GM12891 (cell line): ENCODE results near the gene TPCN2.

Experiments used
- POLR2A ChIP-seq: IDR thresholded peaks from 2 replicates; pipeline ENCODE4 v1.6.1; 2011; ENCODE audit warnings: low read depth, low read length, control low read depth
- POLR2AphosphoS5 ChIP-seq: IDR thresholded peaks from 2 replicates; pipeline ENCODE4 v1.6.1; 2011; ENCODE audit warnings: low read depth, low read length, control low read depth
- POU2F2 ChIP-seq: IDR thresholded peaks from 2 replicates; pipeline ENCODE4 v1.6.1; 2011; ENCODE audit warnings: low read depth, mild to moderate bottlenecking, control low read depth, low read length, moderate library complexity

GRCh38 chr11:69060806-69061712, 12.3 kb downstream of the TPCN2 start:
- TF ChIP-seq POLR2AphosphoS5 (no peak), POLR2A (no peak), POU2F2 (no peak)
